Mononuclear cell (primary cell): ENCODE results near the gene KLF2. TPM values are rescaled to one million over a fixed set of nuclear protein-coding genes. Genes with fewer than 3 reads are reported as not detected.

Experiments
- H3K27me3 ChIP-seq: 2 replicates; pipeline ENCODE4 v1.6.0; 2011; ENCODE audit warnings: low read length, control low read depth; ENCODE audit not compliant: insufficient read depth
- H3K4me1 ChIP-seq: 2 replicates; pipeline ENCODE4 v1.5.1; 2011; ENCODE audit warnings: mild to moderate bottlenecking, low read length, control low read depth; ENCODE audit not compliant: insufficient read depth
- H3K4me3 ChIP-seq: 2 replicates; pipeline ENCODE4 v1.5.1; 2011; ENCODE audit warnings: mild to moderate bottlenecking, low read length, moderate library complexity
- H3K9me3 ChIP-seq: 2 replicates; pipeline ENCODE4 v1.5.1; 2011; ENCODE audit warnings: low read depth, mild to moderate bottlenecking, control low read depth, low read length
- total RNA-seq: library from RNA; depleted of rRNA; stranded (reverse); fragments of >200 nt; gene quantifications from one replicate; pipeline ENCODE4 v1.2.3, GENCODE V29; 2012

Gene KLF2
- total RNA-seq, 1 donor: 184 TPM

DNA sequence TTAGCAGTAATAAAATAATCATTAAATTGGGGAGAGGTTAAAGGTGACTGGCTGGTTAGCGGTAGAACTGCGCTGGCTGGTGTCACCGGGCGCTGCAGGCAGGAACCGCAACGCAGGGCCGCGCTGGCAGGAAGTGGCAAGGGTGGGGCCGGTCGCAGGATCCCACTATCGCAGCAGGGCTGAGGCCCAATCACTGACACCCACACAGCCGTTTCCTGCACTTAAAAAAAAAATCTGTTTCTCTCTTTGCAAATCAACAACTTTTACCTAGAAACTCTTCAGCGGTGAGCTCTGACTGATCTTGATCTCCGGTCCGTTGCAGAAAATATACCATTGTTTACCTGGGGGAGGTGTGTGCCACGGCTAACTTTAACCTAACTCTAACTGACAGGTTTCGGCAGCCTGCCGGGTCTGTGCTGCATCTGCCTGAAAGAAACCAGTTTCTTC, 46.9 kb downstream of the KLF2 start:
- H3K4me1 ChIP-seq: peaks cover 100% of the 10 kb centered on the region
- H3K27me3 ChIP-seq: no peaks in the 10 kb centered on the region
- no peaks in the 10 kb centered on the region for H3K9me3 ChIP-seq
- H3K4me3 ChIP-seq: peak overlapping the region; percentile 5

DNA sequence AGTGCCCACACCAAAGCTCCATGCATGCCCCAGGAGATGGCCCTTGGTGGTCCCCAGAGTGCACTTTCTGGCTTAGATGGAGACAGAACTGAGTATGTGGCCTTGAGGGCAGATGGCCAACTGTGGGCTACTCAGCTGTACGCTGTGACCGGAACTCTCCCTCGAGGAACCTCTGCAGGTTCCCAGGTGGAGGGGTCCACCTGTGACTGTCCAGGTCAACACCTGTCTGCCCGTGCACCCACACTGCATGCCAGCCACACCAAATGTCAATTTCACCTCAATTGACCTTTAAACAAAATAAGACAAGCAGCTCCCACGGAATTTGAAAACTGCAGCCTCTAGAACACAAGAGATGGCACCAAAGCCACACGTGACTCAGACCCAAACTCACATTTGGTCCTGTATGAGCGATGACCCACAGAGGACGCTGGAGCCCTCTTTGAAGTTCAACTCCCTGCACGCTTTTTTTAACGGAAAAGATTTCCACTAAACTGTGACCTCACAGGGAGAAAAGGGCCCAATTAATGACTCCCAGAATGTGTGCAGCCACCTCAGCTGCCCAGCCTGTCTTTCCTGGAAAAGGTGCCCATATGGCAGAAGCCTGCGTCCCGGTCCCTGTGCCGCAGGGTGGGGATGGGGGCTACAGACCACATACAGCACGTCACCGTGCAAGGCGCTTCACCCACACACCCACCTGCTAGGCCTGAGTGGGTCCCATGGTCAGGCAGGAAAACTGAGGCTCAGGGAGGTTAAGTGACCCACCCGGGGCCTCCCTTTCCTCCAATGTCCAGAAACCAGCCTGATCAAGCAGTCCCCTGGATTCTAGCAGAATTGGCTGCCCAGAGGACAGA, 47.7 kb downstream of the KLF2 start:
- H3K9me3 ChIP-seq: no peaks in the 10 kb centered on the region
- peak overlapping the region; percentile 5 for H3K4me3 ChIP-seq
- peaks cover 98% of the 10 kb centered on the region for H3K4me1 ChIP-seq
- H3K27me3 ChIP-seq: no peaks in the 10 kb centered on the region

- Histone ChIP-seq H3K27me3 (no peaks in the 10 kb centered on the region), H3K4me3 (no peak overlapping the region), H3K9me3 (no peaks in the 10 kb centered on the region), H3K4me1 (peaks cover 97% of the 10 kb centered on the region)
Measured at GRCh38 chr19:16373079-16373478, 48.5 kb downstream of the KLF2 start.

GRCh38 chr19:16373532-16373931, 48.9 kb downstream of the KLF2 start:
- Histone ChIP-seq H3K4me1 (peaks cover 97% of the 10 kb centered on the region), H3K4me3 (no peak overlapping the region), H3K27me3 (no peaks in the 10 kb centered on the region), H3K9me3 (no peaks in the 10 kb centered on the region)

DNA sequence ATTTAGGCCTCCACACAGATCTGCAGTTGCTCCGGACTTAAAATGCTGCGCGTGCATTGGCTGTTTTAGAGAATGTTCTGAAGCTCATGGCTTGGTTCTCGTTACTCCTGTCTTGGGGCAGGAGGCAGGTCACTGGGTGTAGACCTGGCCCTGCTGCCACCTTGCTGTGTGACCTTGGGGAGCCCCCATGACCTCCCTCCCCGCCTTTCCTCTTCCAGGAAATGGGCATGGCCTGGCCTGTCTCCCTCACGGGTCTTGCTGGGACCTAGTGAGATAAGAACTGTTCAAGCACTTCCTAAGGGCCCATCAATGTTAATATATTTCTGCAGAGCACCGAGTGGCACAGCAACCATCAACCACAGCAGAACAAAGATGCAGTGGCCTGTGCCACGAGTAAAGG, 49.4 kb downstream of the KLF2 start:
- no peak overlapping the region for H3K4me3 ChIP-seq
- peaks cover 93% of the 10 kb centered on the region for H3K4me1 ChIP-seq
- no peaks in the 10 kb centered on the region for H3K9me3 ChIP-seq
- H3K27me3 ChIP-seq: no peaks in the 10 kb centered on the region

GRCh38 chr19:16374436-16374835, 49.8 kb downstream of the KLF2 start:
- Histone ChIP-seq H3K9me3 (no peaks in the 10 kb centered on the region), H3K4me1 (peaks cover 89% of the 10 kb centered on the region), H3K4me3 (no peak overlapping the region), H3K27me3 (no peaks in the 10 kb centered on the region)

GRCh38 chr19:16375157-16375935, 50.7 kb downstream of the KLF2 start:
- Histone ChIP-seq H3K27me3 (no peaks in the 10 kb centered on the region), H3K9me3 (no peaks in the 10 kb centered on the region), H3K4me1 (peaks cover 85% of the 10 kb centered on the region), H3K4me3 (no peak overlapping the region)

GRCh38 chr19:16375936-16376185, 51.2 kb downstream of the KLF2 start:
- H3K27me3 ChIP-seq: no peaks in the 10 kb centered on the region
- H3K4me1 ChIP-seq: peaks cover 84% of the 10 kb centered on the region
- H3K9me3 ChIP-seq: no peaks in the 10 kb centered on the region
- no peak overlapping the region for H3K4me3 ChIP-seq

- Histone ChIP-seq H3K27me3 (no peaks in the 10 kb centered on the region), H3K4me1 (peaks cover 84% of the 10 kb centered on the region), H3K4me3 (no peak overlapping the region), H3K9me3 (no peaks in the 10 kb centered on the region)
Measured at GRCh38 chr19:16376241-16376640, 51.6 kb downstream of the KLF2 start.

GRCh38 chr19:16376649-16377048, 52.0 kb downstream of the KLF2 start:
- H3K9me3 ChIP-seq: no peaks in the 10 kb centered on the region
- peaks cover 84% of the 10 kb centered on the region for H3K4me1 ChIP-seq
- H3K4me3 ChIP-seq: no peak overlapping the region
- no peaks in the 10 kb centered on the region for H3K27me3 ChIP-seq

DNA sequence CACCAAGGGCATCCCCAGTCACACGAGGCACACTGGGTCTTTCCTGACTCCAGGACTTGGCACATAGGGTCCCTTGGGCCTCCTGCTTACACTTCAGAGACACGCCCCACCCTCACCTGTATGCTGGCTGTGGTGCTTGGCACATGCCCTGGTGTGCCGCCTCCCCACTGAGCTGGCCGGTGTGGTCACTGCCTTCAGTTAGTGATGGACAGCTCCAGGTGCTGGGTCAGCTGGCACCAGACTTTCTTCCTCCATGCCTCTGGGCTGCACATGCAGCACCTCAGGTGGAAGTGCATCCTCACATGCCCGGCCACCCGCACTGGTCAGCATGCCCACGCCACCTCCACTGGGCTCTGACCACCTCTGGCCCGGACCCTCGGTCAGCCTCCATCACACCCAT, 52.9 kb downstream of the KLF2 start:
- Histone ChIP-seq H3K4me3 (no peak overlapping the region), H3K27me3 (no peaks in the 10 kb centered on the region), H3K4me1 (peaks cover 84% of the 10 kb centered on the region), H3K9me3 (no peaks in the 10 kb centered on the region)

Other genes with a start within 250 kb of the KLF2 start
- 180 TPM for gene TPM4, start 248.3 kb upstream of the KLF2 start, total RNA-seq
- 107 TPM for gene RAB8A, start 212.9 kb upstream of the KLF2 start, total RNA-seq
- 32.2 TPM for gene HSH2D, start 181.1 kb upstream of the KLF2 start, total RNA-seq
- gene CIB3, start 151.3 kb upstream of the KLF2 start, total RNA-seq: not detected
- gene FAM32A, start 139.4 kb upstream of the KLF2 start, total RNA-seq: 84.5 TPM
- 43.8 TPM for gene AP1M1, start 126.9 kb upstream of the KLF2 start, total RNA-seq
- gene EPS15L1, start 147.1 kb downstream of the KLF2 start, total RNA-seq: 17.5 TPM
- gene CALR3, start 171.3 kb downstream of the KLF2 start, total RNA-seq: not detected
- gene C19orf44, start 171.6 kb downstream of the KLF2 start, total RNA-seq: 0.10 TPM
- gene CHERP, start 217.6 kb downstream of the KLF2 start, total RNA-seq: 7.2 TPM
- gene SLC35E1, start 247.6 kb downstream of the KLF2 start, total RNA-seq: 38.5 TPM